GM18873 (cell line): ENCODE results near the gene TERT.

Source experiments
- ATAC-seq: cut with Tn5 transposase; IDR thresholded peaks from one replicate; pipeline ENCODE4 v1.9.1; 2021; ENCODE audit warnings: mild to moderate bottlenecking, moderate library complexity, moderate number of reproducible peaks; ENCODE audit not compliant: unreplicated experiment, low FRiP score

TERT gene

GRCh38 chr5:1224631-1225030 lies 70.2 kb downstream of the TERT start:
- ATAC-seq: no peak

- no peak for ATAC-seq
These were observed 71.6 kb downstream of the TERT start for GRCh38 chr5:1223278-1223670.

- no peak for ATAC-seq
These were observed 72.1 kb downstream of the TERT start for GRCh38 chr5:1222621-1223277.

- ATAC-seq: no peak
These were observed 72.7 kb downstream of the TERT start for GRCh38 chr5:1222147-1222546.

- no peak for ATAC-seq
These were observed 73.1 kb downstream of the TERT start for GRCh38 chr5:1221721-1222120.

- ATAC-seq: no peak
These were observed 74.0 kb downstream of the TERT start for GRCh38 chr5:1220831-1221230.

- no peak for ATAC-seq
These were observed 74.5 kb downstream of the TERT start for GRCh38 chr5:1220351-1220750.

- ATAC-seq: no peak
These were observed 75.1 kb downstream of the TERT start for GRCh38 chr5:1219768-1220100.

- ATAC-seq: no peak
These were observed 75.6 kb downstream of the TERT start for GRCh38 chr5:1219098-1219767.

- ATAC-seq: no peak
These were observed 76.4 kb downstream of the TERT start for GRCh38 chr5:1218351-1219080.

- no peak for ATAC-seq
These were observed 77.2 kb downstream of the TERT start for GRCh38 chr5:1217596-1218206.

- no peak for ATAC-seq
These were observed 78.0 kb downstream of the TERT start for GRCh38 chr5:1216918-1217295.

- no peak for ATAC-seq
These were observed 78.5 kb downstream of the TERT start for GRCh38 chr5:1216211-1216917.

- no peak for ATAC-seq
These were observed 79.4 kb downstream of the TERT start for GRCh38 chr5:1215320-1216096.

GRCh38 chr5:1214936-1215220 lies 80.0 kb downstream of the TERT start:
- no peak for ATAC-seq

- no peak for ATAC-seq
These were observed 80.5 kb downstream of the TERT start for GRCh38 chr5:1214163-1214935.

GRCh38 chr5:1213508-1214162 lies 81.2 kb downstream of the TERT start:
- ATAC-seq: no peak

- no peak for ATAC-seq
These were observed 82.0 kb downstream of the TERT start for GRCh38 chr5:1212881-1213280.

- ATAC-seq: no peak
These were observed 82.6 kb downstream of the TERT start for GRCh38 chr5:1212271-1212670.
